Esophagus squamous epithelium (tissue), 4 donors: Measurements from ENCODE around the gene TM4SF18.

Source experiments
- POLR2A ChIP-seq, 4 donors: fragments of 450-650 bp; IDR thresholded peaks; one replicate each; pipeline ENCODE4 v1.6.1; 2017; ENCODE audit warnings: antibody characterized with exemption in 4 of 4, mild to moderate bottlenecking in 4 of 4, moderate library complexity in 3 of 4
- TF ChIP-seq, protein P1 (sequence below), 6 experiments: fragments of 450-650 bp in 4 of 6; fragments of 200-600 bp in 2 of 6; sonication (generic) in 2 of 6; IDR thresholded peaks; one replicate each; pipeline ENCODE4 v1.5.1; 2016 to 2019; ENCODE audit warnings: antibody characterized with exemption in 6 of 6, mild to moderate bottlenecking in 4 of 6, moderate library complexity in 4 of 6

DNA sequence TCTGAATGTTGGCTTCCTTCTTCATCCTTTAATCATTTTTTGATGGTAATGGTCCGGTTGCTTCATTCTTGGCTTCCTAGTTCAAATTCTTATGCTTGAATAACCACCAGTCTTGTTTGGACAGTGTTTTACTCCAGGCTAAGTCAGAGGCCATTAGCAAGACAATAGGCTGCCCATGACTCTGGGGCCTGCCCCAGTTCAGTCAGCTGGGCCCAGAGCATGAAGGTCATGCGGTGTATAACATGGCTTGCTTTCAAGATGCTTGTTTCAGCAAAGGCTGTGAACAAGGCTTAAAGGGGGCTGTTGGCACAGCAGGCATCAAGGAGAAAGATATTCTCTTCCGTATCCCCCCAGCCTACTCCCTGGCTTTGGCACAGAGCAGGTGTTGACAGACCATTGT, 13.7 kb downstream of the TM4SF18 start:
- TF ChIP-seq POLR2A (IDR thresholded peaks at IDR 0.05), result no peak
- TF ChIP-seq, protein P1, sequence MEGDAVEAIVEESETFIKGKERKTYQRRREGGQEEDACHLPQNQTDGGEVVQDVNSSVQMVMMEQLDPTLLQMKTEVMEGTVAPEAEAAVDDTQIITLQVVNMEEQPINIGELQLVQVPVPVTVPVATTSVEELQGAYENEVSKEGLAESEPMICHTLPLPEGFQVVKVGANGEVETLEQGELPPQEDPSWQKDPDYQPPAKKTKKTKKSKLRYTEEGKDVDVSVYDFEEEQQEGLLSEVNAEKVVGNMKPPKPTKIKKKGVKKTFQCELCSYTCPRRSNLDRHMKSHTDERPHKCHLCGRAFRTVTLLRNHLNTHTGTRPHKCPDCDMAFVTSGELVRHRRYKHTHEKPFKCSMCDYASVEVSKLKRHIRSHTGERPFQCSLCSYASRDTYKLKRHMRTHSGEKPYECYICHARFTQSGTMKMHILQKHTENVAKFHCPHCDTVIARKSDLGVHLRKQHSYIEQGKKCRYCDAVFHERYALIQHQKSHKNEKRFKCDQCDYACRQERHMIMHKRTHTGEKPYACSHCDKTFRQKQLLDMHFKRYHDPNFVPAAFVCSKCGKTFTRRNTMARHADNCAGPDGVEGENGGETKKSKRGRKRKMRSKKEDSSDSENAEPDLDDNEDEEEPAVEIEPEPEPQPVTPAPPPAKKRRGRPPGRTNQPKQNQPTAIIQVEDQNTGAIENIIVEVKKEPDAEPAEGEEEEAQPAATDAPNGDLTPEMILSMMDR (IDR thresholded peaks at IDR 0.05), result no peak
